IPS-18a (cell line): ENCODE measurements around the gene DAB2.

ENCODE experiments used
- H3K27ac ChIP-seq: one replicate; pipeline ENCODE4 v1.5.1; 2013; ENCODE audit warnings: low read length
- H3K27me3 ChIP-seq: one replicate; pipeline ENCODE4 v1.6.1; 2013; ENCODE audit warnings: mild to moderate bottlenecking, low read length; ENCODE audit not compliant: control insufficient read depth, insufficient read depth
- H3K36me3 ChIP-seq: one replicate; pipeline ENCODE4 v1.6.1; 2013; ENCODE audit warnings: low read depth, low read length; ENCODE audit not compliant: control insufficient read depth
- H3K4me1 ChIP-seq: one replicate; pipeline ENCODE4 v1.6.1; 2013; ENCODE audit warnings: low read depth, low read length; ENCODE audit not compliant: control insufficient read depth
- H3K4me3 ChIP-seq: one replicate; pipeline ENCODE4 v1.5.1; 2013; ENCODE audit warnings: low read length
- H3K9ac ChIP-seq: one replicate; pipeline ENCODE4 v1.6.1; 2013; ENCODE audit warnings: mild to moderate bottlenecking, low read length, moderate library complexity
- H3K9me3 ChIP-seq: one replicate; pipeline ENCODE4 v1.6.1; 2013; ENCODE audit warnings: low read depth, low read length; ENCODE audit not compliant: control insufficient read depth

DAB2 gene

GRCh38 chr5:39424736-39425637 is at the start of gene DAB2:
Gene DAB2 (minus strand): TSS chr5:39424980. CDS start chr5:39394320, 30,660 bp downstream.
- Histone ChIP-seq H3K4me1 (peaks cover 26% of the 10 kb centered on the region), H3K27ac (no peak within 1 kb of the TSS), H3K9me3 (no peaks in the 10 kb centered on the region), H3K9ac (peak within 1 kb of the TSS; percentile 50), H3K36me3 (no peaks in the 10 kb centered on the region), H3K4me3 (peak within 1 kb of the TSS; percentile 73), H3K27me3 (peaks cover 26% of the 10 kb centered on the region)

- Histone ChIP-seq H3K9ac (no peak overlapping the region), H3K27me3 (no peaks in the 10 kb centered on the region), H3K4me3 (no peak overlapping the region), H3K9me3 (no peaks in the 10 kb centered on the region), H3K27ac (no peak overlapping the region), H3K36me3 (no peaks in the 10 kb centered on the region), H3K4me1 (no peaks in the 10 kb centered on the region)
Observed at GRCh38 chr5:39473156-39473775, 48.5 kb upstream of the DAB2 start.

- no peak overlapping the region for H3K9ac ChIP-seq
- no peaks in the 10 kb centered on the region for H3K4me1 ChIP-seq
- no peak overlapping the region for H3K4me3 ChIP-seq
- no peaks in the 10 kb centered on the region for H3K36me3 ChIP-seq
- H3K9me3 ChIP-seq, result no peaks in the 10 kb centered on the region
- H3K27ac ChIP-seq, result no peak overlapping the region
- H3K27me3 ChIP-seq, result no peaks in the 10 kb centered on the region
Observed at GRCh38 chr5:39471836-39472508, 47.2 kb upstream of the DAB2 start.

- Histone ChIP-seq H3K27ac (no peak overlapping the region), H3K9ac (no peak overlapping the region), H3K4me1 (no peaks in the 10 kb centered on the region), H3K27me3 (no peaks in the 10 kb centered on the region), H3K4me3 (no peak overlapping the region), H3K36me3 (no peaks in the 10 kb centered on the region), H3K9me3 (no peaks in the 10 kb centered on the region)
Observed at GRCh38 chr5:39470811-39471210, 46.0 kb upstream of the DAB2 start.

DNA sequence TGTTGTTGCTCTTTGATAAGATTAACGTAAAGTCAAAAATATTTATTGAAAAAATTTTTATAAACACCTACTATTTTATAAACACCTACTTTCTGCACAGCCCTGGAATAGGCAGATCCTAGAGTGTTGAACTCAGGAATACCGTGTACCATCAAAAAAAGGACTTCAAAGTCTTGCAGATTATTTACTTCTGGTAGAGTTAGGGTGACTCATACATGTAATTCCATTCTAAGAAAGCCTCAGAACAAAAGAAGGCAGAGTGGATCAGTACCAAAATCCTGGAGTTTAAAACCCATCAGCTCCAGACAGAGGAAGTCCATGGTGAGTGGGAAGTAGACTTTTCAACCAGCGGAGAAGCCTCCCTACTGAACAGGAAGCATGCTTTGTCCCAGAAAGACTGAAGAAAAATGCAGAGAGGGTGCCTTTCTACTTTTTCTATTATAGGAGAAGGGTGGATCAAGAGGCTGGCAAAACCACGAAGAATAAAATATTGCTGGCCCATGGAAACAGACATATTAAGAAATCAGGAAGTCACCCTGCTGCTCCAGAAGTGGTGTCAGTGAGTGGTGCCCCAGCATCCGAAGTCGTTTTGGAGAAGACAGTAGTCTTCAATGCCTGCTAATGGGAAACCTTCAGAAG is 45.1 kb upstream of the DAB2 start:
- H3K4me3 ChIP-seq, result no peak overlapping the region
- H3K27me3 ChIP-seq, result no peaks in the 10 kb centered on the region
- H3K9me3 ChIP-seq, result no peaks in the 10 kb centered on the region
- H3K36me3 ChIP-seq, result no peaks in the 10 kb centered on the region
- no peak overlapping the region for H3K27ac ChIP-seq
- H3K4me1 ChIP-seq, result no peaks in the 10 kb centered on the region
- no peak overlapping the region for H3K9ac ChIP-seq

DNA sequence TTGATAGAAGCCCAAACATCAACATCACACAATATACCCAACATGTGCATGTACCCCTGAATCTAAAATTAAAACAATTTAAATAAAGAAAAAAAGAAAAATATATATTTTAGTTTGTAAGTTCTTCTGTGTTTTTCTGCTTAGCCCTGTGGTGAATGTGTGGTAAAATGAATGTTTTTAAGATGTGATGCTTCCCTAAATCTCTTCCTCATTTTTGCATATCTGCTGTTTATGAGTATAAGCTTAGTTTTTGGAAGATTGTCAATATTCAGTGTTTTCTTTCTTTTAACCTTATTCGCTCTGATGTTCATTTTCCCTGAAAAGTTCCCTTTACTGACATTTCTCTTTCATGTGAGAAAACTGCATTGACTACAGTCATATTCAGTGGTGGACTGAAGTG is 44.4 kb upstream of the DAB2 start:
- Histone ChIP-seq H3K9me3 (no peaks in the 10 kb centered on the region), H3K4me3 (no peak overlapping the region), H3K9ac (no peak overlapping the region), H3K36me3 (no peaks in the 10 kb centered on the region), H3K27me3 (no peaks in the 10 kb centered on the region), H3K27ac (no peak overlapping the region), H3K4me1 (no peaks in the 10 kb centered on the region)

- Histone ChIP-seq H3K36me3 (no peaks in the 10 kb centered on the region), H3K4me1 (no peaks in the 10 kb centered on the region), H3K4me3 (no peak overlapping the region)
Observed at GRCh38 chr5:39466846-39467245, 42.1 kb upstream of the DAB2 start.

GRCh38 chr5:39465843-39466242 is 41.1 kb upstream of the DAB2 start:
- H3K9me3 ChIP-seq, result no peaks in the 10 kb centered on the region
- H3K27me3 ChIP-seq, result no peaks in the 10 kb centered on the region
- H3K9ac ChIP-seq, result no peak overlapping the region
- H3K4me1 ChIP-seq, result no peaks in the 10 kb centered on the region
- no peaks in the 10 kb centered on the region for H3K36me3 ChIP-seq
- H3K27ac ChIP-seq, result no peak overlapping the region
- no peak overlapping the region for H3K4me3 ChIP-seq

More at GRCh38 chr5:39466846-39467245, 42.1 kb upstream of the DAB2 start:
- no peak overlapping the region for H3K27ac ChIP-seq
- no peaks in the 10 kb centered on the region for H3K27me3 ChIP-seq
- no peaks in the 10 kb centered on the region for H3K9me3 ChIP-seq
- H3K9ac ChIP-seq, result no peak overlapping the region

DNA sequence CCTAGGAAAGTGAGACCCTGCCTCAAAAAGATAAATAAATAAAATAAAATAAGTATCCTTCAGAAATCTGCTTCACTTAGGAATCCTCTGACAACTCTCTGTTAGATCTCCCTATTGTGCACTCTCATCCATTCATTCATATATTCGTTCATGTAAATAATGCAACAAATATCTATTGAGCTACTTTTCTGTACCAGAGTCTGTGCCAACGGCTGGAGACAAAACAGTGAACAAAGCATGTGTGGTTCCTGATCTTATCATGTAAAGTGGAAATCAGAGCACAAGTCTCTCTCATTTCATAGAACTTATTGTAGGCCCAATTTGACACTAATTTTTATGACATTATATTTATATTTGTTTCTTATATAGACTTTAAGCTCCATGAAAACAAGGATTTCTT is 40.3 kb upstream of the DAB2 start:
- H3K4me1 ChIP-seq, result no peaks in the 10 kb centered on the region
- H3K27me3 ChIP-seq, result no peaks in the 10 kb centered on the region
- H3K9ac ChIP-seq, result no peak overlapping the region
- no peaks in the 10 kb centered on the region for H3K36me3 ChIP-seq
- H3K27ac ChIP-seq, result no peak overlapping the region
- H3K4me3 ChIP-seq, result no peak overlapping the region
- no peaks in the 10 kb centered on the region for H3K9me3 ChIP-seq

DNA sequence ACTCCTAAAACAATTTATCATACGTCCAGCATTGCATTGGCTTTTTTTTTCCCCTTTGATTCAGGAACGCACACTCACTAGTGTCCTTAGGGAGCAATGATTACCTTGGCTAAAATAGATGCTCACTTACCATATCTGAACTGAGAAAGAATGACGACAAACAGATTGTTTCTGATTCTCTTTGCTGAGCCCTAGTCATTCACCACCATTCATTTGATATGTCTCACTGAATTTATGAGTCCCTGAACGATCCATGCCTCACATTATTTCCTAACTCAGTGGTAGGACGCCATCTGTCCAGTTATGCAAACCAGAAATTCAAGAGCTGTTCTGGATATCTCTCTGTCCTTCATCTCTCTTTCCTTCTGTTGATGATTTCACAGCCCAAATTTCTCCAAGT is 39.3 kb upstream of the DAB2 start:
- H3K27ac ChIP-seq, result no peak overlapping the region
- no peaks in the 10 kb centered on the region for H3K4me1 ChIP-seq
- no peaks in the 10 kb centered on the region for H3K27me3 ChIP-seq
- H3K9me3 ChIP-seq, result no peaks in the 10 kb centered on the region
- no peak overlapping the region for H3K4me3 ChIP-seq
- no peak overlapping the region for H3K9ac ChIP-seq
- H3K36me3 ChIP-seq, result no peaks in the 10 kb centered on the region

- Histone ChIP-seq H3K4me1 (no peaks in the 10 kb centered on the region), H3K9me3 (no peaks in the 10 kb centered on the region), H3K4me3 (no peak overlapping the region), H3K9ac (no peak overlapping the region), H3K27ac (no peak overlapping the region), H3K27me3 (no peaks in the 10 kb centered on the region), H3K36me3 (no peaks in the 10 kb centered on the region)
Observed at GRCh38 chr5:39462211-39462610, 37.4 kb upstream of the DAB2 start.
